Keratinocyte (primary cell): ENCODE data around the gene HSD11B2. TPM values are rescaled to one million over a fixed set of nuclear protein-coding genes. Genes with fewer than 3 reads are reported as not detected.

Experiments
- DNase-seq: peaks from one replicate; pipeline ENCODE4 v3.0.0-alpha.2; 2011; ENCODE audit warnings: low read depth, missing footprints, low spot score
- FAIRE-seq: peaks from 2 replicates; lab custom pipeline; 2011; peaks lifted over from hg19 to GRCh38; lab: Jason Lieb, UNC
- H2AFZ ChIP-seq: 2 replicates; pipeline ENCODE4 v1.6.0; 2012; ENCODE audit warnings: low read length, control low read depth, inconsistent platforms; ENCODE audit not compliant: control insufficient read depth
- H3K27ac ChIP-seq: 2 replicates; pipeline ENCODE4 v1.5.1; 2011; ENCODE audit warnings: low read length; ENCODE audit not compliant: control insufficient read depth, insufficient read depth
- H3K27me3 ChIP-seq: 3 replicates; pipeline ENCODE4 v1.6.0; 2011; ENCODE audit warnings: low read length; ENCODE audit not compliant: control insufficient read depth, insufficient read depth; ENCODE audit errors: extremely low read depth
- H3K36me3 ChIP-seq, 2 experiments: 2 replicates in 1 of 2; 3 replicates in 1 of 2; pipeline ENCODE4 v1.5.1; 2011; ENCODE audit warnings: low read length in 2 of 2, mild to moderate bottlenecking in 1 of 2; ENCODE audit not compliant: control insufficient read depth in 2 of 2, insufficient read depth in 2 of 2; ENCODE audit errors: extremely low read depth in 1 of 2
- H3K4me1 ChIP-seq: 3 replicates; pipeline ENCODE4 v1.5.1; 2011; ENCODE audit warnings: low read length; ENCODE audit not compliant: control insufficient read depth, insufficient read depth; ENCODE audit errors: extremely low read depth
- H3K4me2 ChIP-seq: 3 replicates; pipeline ENCODE4 v1.6.0; 2011; ENCODE audit warnings: low read depth, low read length; ENCODE audit not compliant: control insufficient read depth, insufficient read depth; ENCODE audit errors: extremely low read depth
- H3K4me3 ChIP-seq, 3 experiments: fragments of 200-600 bp in 1 of 3; sonication (generic) in 1 of 3; 2 replicates in 2 of 3; 3 replicates in 1 of 3; pipeline ENCODE4 v1.5.1; 2011 to 2016; ENCODE audit warnings: low read length in 3 of 3, mild to moderate bottlenecking in 3 of 3, control low read depth in 2 of 3, inconsistent platforms in 1 of 3, low read depth in 1 of 3, mixed read lengths in 1 of 3, mixed run types in 1 of 3, moderate library complexity in 1 of 3; ENCODE audit not compliant: control insufficient read depth in 2 of 3, insufficient read depth in 2 of 3; ENCODE audit errors: extremely low read depth in 1 of 3
- H3K79me2 ChIP-seq: 2 replicates; pipeline ENCODE4 v1.6.0; 2012; ENCODE audit warnings: low read length; ENCODE audit not compliant: control insufficient read depth, insufficient read depth
- H3K9ac ChIP-seq: 3 replicates; pipeline ENCODE4 v1.6.0; 2011; ENCODE audit warnings: low read length; ENCODE audit not compliant: control insufficient read depth, insufficient read depth; ENCODE audit errors: extremely low read depth
- H3K9me1 ChIP-seq: 3 replicates; pipeline ENCODE4 v1.6.0; 2011; ENCODE audit warnings: low read length; ENCODE audit not compliant: control insufficient read depth, insufficient read depth; ENCODE audit errors: extremely low read depth
- H3K9me3 ChIP-seq: 2 replicates; pipeline ENCODE4 v1.5.1; 2012; ENCODE audit warnings: low read depth, low read length; ENCODE audit not compliant: control insufficient read depth
- H4K20me1 ChIP-seq: 3 replicates; pipeline ENCODE4 v1.6.0; 2011; ENCODE audit warnings: low read length; ENCODE audit not compliant: control insufficient read depth, insufficient read depth; ENCODE audit errors: extremely low read depth
- CTCF ChIP-seq, 3 experiments: IDR thresholded peaks in 1 of 3; conservative IDR thresholded peaks in 1 of 3; optimal IDR thresholded peaks in 1 of 3; 2 replicates in 2 of 3; 3 replicates in 1 of 3; pipeline versions ENCODE3 to v1.5.1; 2011; ENCODE audit warnings: low read length in 3 of 3, mild to moderate bottlenecking in 3 of 3, moderate library complexity in 2 of 3, control low read depth in 1 of 3, inconsistent platforms in 1 of 3; ENCODE audit not compliant: insufficient read depth in 2 of 3; ENCODE audit errors: extremely low read depth in 1 of 3
- EZH2 ChIP-seq: IDR thresholded peaks from one replicate; pipeline ENCODE4 v1.6.1; 2012; ENCODE audit warnings: inconsistent platforms, mild to moderate bottlenecking, low read length, moderate library complexity
- dilution Hi-C: fragments of 300-500 bp; cut with MboI; formaldehyde crosslinking; loops from one replicate; pipeline ENCODE4 v1.7.0; 2020; ENCODE audit warnings: low sequenced_read_pairs; ENCODE audit not compliant: extremely low pct_ligation_motif_present
- polyA plus RNA-seq, 5 experiments: library from polyadenylated mRNA; depleted of rRNA in 3 of 5; stranded (reverse) in 3 of 5; stranded (forward) in 1 of 5; unstranded in 1 of 5; fragments of >200 nt; gene quantifications; 1 replicate in 1 of 5; 2 replicates in 3 of 5; 3 replicates in 1 of 5; pipeline versions ENCODE4 v1.2.1 to v1.2.3, GENCODE V29; 2011 to 2012; ENCODE audit warnings: missing spikeins in 2 of 5, low read depth in 1 of 5, low replicate concordance in 1 of 5

Gene HSD11B2
- polyA plus RNA-seq, 1 donor (not counting 4 experiments of a cell fraction or from before 2014, with no cell fraction given), result 0.93 TPM

GRCh38 chr16:67454852-67455251 lies 23.9 kb downstream of the HSD11B2 start:
- dilution Hi-C loops, result no loop called here
- H3K9me1 ChIP-seq, result peaks cover 4% of the 10 kb centered on the region
- H3K4me2 ChIP-seq, result no peak overlapping the region
- no peaks in the 10 kb centered on the region for H3K27me3 ChIP-seq
- H3K27ac ChIP-seq, result no peak overlapping the region
- TF ChIP-seq CTCF (optimal IDR thresholded peaks at IDR 0.05 in 1 of 3, IDR thresholded peaks at IDR 0.05 in 1 of 3, conservative IDR thresholded peaks at IDR 0.05 in 1 of 3; ENCODE audit: extremely low read depth in 1 of 3, insufficient read depth in 2 of 3, low read length in 3 of 3), result no peak
- no peak for TF ChIP-seq EZH2
- peaks cover 5 to 19% of the 10 kb centered on the region in 2 experiments for H3K36me3 ChIP-seq
- DNase-seq (no peak), FAIRE-seq (no peak)
- H3K4me1 ChIP-seq, result peaks cover 12% of the 10 kb centered on the region
- H3K79me2 ChIP-seq, result peaks cover 2% of the 10 kb centered on the region
- no peaks in the 10 kb centered on the region for H3K9me3 ChIP-seq
- H4K20me1 ChIP-seq, result peaks cover 16% of the 10 kb centered on the region
- no peak overlapping the region for H3K4me3 ChIP-seq
- no peak overlapping the region for H3K9ac ChIP-seq
- no peak overlapping the region for H2AFZ ChIP-seq

GRCh38 chr16:67456391-67457081 lies 25.6 kb downstream of the HSD11B2 start:
- Histone ChIP-seq H3K9ac (no peak overlapping the region), H3K27me3 (no peaks in the 10 kb centered on the region), H3K4me2 (no peak overlapping the region), H3K36me3 (peaks cover 18 to 19% of the 10 kb centered on the region in 2 experiments), H4K20me1 (peaks cover 30% of the 10 kb centered on the region), H3K4me1 (peaks cover 12% of the 10 kb centered on the region), H2AFZ (no peak overlapping the region), H3K9me1 (peaks cover 10% of the 10 kb centered on the region), H3K4me3 (no peak overlapping the region), H3K9me3 (no peaks in the 10 kb centered on the region), H3K27ac (no peak overlapping the region), H3K79me2 (peaks cover 14% of the 10 kb centered on the region)
- peak; percentile 60 for FAIRE-seq
- DNase-seq, result no peak
- dilution Hi-C loops, result no loop called here
- no peak for TF ChIP-seq EZH2
- peak; percentile 49 to 76 (median 75) for TF ChIP-seq CTCF (optimal IDR thresholded peaks at IDR 0.05 in 1 of 3, IDR thresholded peaks at IDR 0.05 in 1 of 3, conservative IDR thresholded peaks at IDR 0.05 in 1 of 3; ENCODE audit: extremely low read depth in 1 of 3, insufficient read depth in 2 of 3, low read length in 3 of 3)
